Astrocyte of the cerebellum (primary cell): ENCODE measurements around the gene FUNDC2.
"Not testable (repeated sequence)": the region's sequence is repeated elsewhere in the genome, so short reads cannot be mapped to it uniquely, and the experiment has no call there.

ENCODE experiments used
- DNase-seq: peaks from one replicate; pipeline ENCODE4 v3.0.0-alpha.2; 2011; ENCODE audit warnings: low read depth
- H3K4me3 ChIP-seq: 2 replicates; pipeline ENCODE4 v1.5.1; 2011; ENCODE audit warnings: mild to moderate bottlenecking, low read depth, low read length, moderate library complexity
- in situ Hi-C: cut with HindIII; loops from 2 replicates; pipeline ENCODE4 v1.10.0; 2017; ENCODE audit warnings: low sequenced_read_pairs
- TF ChIP-seq, protein P1 (sequence below): IDR thresholded peaks from 2 replicates; pipeline ENCODE4 v1.5.1; 2012; ENCODE audit warnings: low read length, low read depth, moderate library complexity, mild to moderate bottlenecking; ENCODE audit errors: missing control alignments

The FUNDC2 gene

DNA sequence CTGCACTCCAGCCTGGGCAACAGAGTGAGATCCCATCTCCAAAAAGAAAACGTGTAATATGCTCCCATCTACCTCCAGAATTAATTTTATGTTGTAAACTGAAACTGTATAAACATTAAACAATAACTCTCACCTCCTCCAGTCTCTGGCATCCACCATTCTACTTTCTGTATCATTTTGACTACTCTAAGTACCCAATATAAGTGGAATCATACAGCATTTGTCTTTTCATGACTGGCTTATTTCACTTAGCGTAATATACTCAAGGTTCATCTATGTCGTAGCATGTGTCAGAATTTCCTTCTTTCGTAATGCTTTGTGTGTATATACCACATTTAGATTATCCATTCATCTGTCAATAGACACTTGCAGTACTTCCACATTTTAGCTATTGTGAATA is 24.8 kb upstream of the FUNDC2 start:
- H3K4me3 ChIP-seq, result no peak overlapping the region
- TF ChIP-seq, protein P1, sequence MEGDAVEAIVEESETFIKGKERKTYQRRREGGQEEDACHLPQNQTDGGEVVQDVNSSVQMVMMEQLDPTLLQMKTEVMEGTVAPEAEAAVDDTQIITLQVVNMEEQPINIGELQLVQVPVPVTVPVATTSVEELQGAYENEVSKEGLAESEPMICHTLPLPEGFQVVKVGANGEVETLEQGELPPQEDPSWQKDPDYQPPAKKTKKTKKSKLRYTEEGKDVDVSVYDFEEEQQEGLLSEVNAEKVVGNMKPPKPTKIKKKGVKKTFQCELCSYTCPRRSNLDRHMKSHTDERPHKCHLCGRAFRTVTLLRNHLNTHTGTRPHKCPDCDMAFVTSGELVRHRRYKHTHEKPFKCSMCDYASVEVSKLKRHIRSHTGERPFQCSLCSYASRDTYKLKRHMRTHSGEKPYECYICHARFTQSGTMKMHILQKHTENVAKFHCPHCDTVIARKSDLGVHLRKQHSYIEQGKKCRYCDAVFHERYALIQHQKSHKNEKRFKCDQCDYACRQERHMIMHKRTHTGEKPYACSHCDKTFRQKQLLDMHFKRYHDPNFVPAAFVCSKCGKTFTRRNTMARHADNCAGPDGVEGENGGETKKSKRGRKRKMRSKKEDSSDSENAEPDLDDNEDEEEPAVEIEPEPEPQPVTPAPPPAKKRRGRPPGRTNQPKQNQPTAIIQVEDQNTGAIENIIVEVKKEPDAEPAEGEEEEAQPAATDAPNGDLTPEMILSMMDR, result no peak
- DNase-seq, result no peak
- in situ Hi-C loops, result no loop called here

DNA sequence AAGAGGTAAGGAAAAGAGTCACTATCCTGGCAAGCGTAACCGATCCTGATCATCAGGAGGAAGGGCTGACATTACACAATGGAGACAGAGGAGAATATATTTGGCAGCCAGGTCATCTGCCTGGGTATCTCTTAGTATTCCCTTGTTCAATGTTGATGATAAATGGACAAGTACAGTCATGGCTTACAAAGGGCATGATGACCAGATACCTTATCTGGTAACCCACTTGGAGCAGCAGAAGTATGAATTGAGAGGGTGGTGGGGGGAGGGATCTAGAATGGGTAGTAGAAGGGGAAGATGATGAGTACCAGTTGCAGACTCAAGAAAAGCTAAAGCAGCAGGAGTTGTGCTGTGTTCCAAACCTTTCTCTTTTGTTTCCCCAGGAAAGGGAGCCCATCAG is 21.5 kb upstream of the FUNDC2 start:
- in situ Hi-C loops, result no loop called here
- DNase-seq, result no peak
- no peak overlapping the region for H3K4me3 ChIP-seq
- TF ChIP-seq, protein P1, result no peak

DNA sequence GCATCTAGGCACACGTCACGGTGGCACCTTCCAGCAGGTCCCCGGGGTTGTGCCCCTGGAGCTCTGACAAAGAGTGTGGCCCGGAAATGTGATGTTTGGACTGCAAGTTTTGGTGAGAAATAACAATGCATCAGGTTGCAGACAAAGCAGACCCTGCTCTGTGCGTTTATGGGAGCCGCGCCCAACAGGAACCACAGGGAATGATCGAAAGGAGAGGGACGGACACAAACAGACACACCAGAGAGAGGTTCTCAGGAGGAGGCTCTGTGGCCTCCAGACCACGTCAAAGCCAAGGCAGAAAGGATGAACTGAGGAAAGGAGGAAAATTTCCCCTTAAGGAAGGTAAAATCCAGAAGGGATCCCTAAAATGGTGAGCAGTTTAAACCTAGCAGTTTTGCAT is 20.3 kb upstream of the FUNDC2 start:
- in situ Hi-C loops, DNase-seq, H3K4me3 ChIP-seq: not testable (repeated sequence)

DNA sequence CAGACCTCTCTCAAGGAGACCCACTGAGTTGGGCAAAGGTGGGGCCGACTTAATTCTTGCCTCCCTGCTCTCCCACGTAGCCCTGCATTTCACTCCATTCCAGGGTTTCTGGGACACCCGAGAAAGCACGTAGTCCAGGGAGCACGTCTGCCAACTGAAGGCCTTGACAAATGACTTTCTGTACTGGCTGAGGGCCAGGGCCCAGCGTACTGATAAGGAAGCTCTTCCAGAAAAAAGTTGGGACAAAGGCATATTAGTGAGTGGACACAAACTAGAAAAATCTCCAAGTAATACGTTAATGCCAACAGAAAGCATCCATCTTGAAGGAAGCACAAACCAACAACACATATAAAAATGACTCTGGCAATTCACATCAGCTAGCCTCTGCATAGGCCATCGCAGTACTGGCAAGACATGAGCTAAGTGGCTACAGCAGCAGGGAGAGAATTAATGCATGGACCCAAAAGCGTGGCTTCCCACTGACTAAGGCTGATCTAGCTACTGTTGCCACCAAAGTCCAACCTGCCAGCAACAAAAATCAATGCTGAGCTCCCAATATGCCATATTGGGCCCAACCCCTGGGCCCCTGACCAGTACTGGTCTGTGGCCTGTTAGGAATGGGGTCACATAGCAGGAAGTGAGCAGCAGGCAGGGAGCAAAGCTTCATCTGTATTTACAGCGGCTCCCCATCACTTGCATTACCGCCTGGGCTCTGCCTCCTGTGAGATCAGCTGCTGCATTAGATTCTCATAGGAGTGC is 19.6 kb upstream of the FUNDC2 start:
- H3K4me3 ChIP-seq, DNase-seq, in situ Hi-C loops: not testable (repeated sequence)

DNA sequence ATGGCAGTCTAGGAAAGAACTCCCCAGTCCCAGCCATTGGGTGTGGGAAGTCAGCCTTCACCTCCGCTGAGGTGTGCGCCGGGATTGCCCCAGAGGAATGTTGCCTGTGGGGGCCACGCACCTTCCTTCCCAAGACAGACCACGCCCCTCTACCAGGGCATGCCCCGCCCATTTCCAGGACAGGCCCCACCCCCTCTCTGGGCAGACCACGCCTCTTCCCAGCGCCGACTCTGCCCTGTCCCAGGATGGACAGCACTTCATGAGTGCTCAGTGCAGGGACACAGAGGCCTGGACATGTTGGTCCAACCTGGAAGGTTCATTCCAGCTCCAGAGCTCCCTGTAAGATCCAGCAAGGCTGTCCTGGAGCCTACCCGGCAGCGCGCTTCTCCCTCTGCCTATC is 18.1 kb upstream of the FUNDC2 start:
- H3K4me3 ChIP-seq, DNase-seq, in situ Hi-C loops: not testable (repeated sequence)

DNA sequence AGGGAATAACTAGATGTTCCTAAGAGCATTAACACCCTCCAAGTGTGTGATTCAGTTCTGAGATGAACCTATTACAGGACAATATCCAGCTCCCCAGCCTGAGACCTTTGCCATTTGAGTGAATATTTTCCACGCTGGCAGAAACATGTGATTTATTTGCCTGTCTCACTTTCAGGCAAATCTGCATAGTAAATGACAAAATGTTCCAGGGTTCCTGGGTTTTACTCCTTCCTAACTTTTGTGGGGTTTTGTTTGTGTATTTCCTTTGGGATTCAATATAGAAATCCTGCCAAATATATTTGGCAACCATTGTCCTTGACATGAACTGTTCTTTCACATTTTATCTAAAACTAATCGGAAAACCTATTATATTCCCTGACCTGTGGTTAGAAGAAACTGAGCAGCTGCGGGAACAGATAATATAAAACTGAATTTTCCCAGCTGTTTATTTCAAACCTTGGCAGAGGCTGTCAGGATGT is 16.6 kb upstream of the FUNDC2 start:
- in situ Hi-C loops, result no loop called here
- DNase-seq, result no peak
- TF ChIP-seq, protein P1, result no peak
- no peak overlapping the region for H3K4me3 ChIP-seq

DNA sequence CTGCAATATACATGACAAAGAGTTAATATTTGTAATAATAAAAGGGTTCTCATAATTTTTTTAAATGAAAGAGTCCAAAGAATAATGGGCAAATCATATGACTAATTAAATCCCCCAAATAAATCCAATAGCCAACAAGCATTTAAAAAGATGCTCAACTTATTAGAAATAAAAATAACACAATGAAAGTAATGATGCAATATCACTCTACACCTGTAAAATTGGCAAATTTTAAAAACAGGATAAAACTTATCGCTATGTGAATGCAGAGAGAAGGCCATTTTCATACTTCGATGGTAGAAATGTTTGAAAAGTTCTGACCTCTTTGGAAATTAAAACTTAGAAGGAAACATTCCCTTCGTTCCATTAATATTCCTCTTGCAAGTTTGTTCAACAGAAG is 6.1 kb upstream of the FUNDC2 start:
- DNase-seq, result no peak
- TF ChIP-seq, protein P1, result no peak
- no peak overlapping the region for H3K4me3 ChIP-seq
- in situ Hi-C loops, result no loop called here

DNA sequence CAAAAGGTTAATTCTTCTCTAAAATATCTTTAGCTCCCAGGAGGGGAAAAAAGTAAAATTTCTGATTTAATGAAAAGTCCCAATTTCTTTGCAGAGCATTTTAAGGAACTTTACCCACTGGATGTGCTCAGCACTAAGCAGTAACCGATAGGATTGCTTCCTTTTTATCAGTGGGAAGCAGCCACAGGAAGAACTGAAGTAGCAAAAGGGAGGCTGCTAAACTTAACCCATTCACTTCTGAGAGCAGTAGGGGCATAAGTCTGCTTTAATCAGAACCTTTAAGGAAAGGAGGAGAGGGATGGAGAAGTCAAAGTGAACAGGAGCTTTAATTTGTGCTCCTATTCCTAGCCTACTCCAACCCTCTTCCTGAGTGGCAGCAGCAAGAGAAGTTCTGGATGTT is 4.1 kb upstream of the FUNDC2 start, which contains the start of gene F8:
TSS of gene F8 (minus strand) at position 139 of the 400 bp plus-strand sequence. CDS start 171 bp downstream, outside the sequence.
- TF ChIP-seq, protein P1, result no peak
- in situ Hi-C loops, result no loop called here
- no peak for DNase-seq

More for the DNA sequence above, 4.1 kb upstream of the FUNDC2 start, which contains the start of gene F8:
- no peak within 1 kb of the TSS for H3K4me3 ChIP-seq
